Measurements from ENCODE around the gene ZFYVE28. TPM values are rescaled to one million over a fixed set of nuclear protein-coding genes. Genes with fewer than 3 reads are reported as not detected.

Gene ZFYVE28
- total RNA-seq, 1 experiment from 2014 or later = 5.0 TPM

GRCh38 chr4:2368746-2369437 is 49.6 kb downstream of the ZFYVE28 start:
- no peak for DNase-seq (ENCODE audit: low read depth)

GRCh38 chr4:2367626-2368025 is 50.8 kb downstream of the ZFYVE28 start:
- no peak for DNase-seq (ENCODE audit: low read depth)

- no peak for DNase-seq (ENCODE audit: low read depth)
These were observed 51.9 kb downstream of the ZFYVE28 start for GRCh38 chr4:2366252-2367192.

GRCh38 chr4:2365913-2366210 is 52.6 kb downstream of the ZFYVE28 start:
- no peak for DNase-seq (ENCODE audit: low read depth)

- DNase-seq (ENCODE audit: low read depth) = no peak
These were observed 53.2 kb downstream of the ZFYVE28 start for GRCh38 chr4:2365054-2365912.

GRCh38 chr4:2364654-2365053 is 53.8 kb downstream of the ZFYVE28 start:
- DNase-seq (ENCODE audit: low read depth) = no peak

GRCh38 chr4:2363951-2364653 is 54.3 kb downstream of the ZFYVE28 start:
- no peak for DNase-seq (ENCODE audit: low read depth)

- DNase-seq (ENCODE audit: low read depth) = no peak
These were observed 55.3 kb downstream of the ZFYVE28 start for GRCh38 chr4:2363056-2363721.

GRCh38 chr4:2362266-2363055 is 56.0 kb downstream of the ZFYVE28 start:
- DNase-seq (ENCODE audit: low read depth) = no peak

GRCh38 chr4:2361366-2362265 is 56.8 kb downstream of the ZFYVE28 start:
- no peak for DNase-seq (ENCODE audit: low read depth)

- no peak for DNase-seq (ENCODE audit: low read depth)
These were observed 58.1 kb downstream of the ZFYVE28 start for GRCh38 chr4:2360396-2360730.

- DNase-seq (ENCODE audit: low read depth) = no peak
These were observed 58.7 kb downstream of the ZFYVE28 start for GRCh38 chr4:2359591-2360395.

GRCh38 chr4:2357821-2358745 is 60.4 kb downstream of the ZFYVE28 start:
- no peak for DNase-seq (ENCODE audit: low read depth)

- no peak for DNase-seq (ENCODE audit: low read depth)
These were observed 62.0 kb downstream of the ZFYVE28 start for GRCh38 chr4:2356123-2357069.

GRCh38 chr4:2354760-2355159 is 63.7 kb downstream of the ZFYVE28 start:
- no peak for DNase-seq (ENCODE audit: low read depth)

- DNase-seq (ENCODE audit: low read depth) = no peak
These were observed 64.3 kb downstream of the ZFYVE28 start for GRCh38 chr4:2354118-2354517.
